Heart left ventricle (tissue), 13 donors: ENCODE measurements around the gene ANKH.

Experiments used
- POLR2A ChIP-seq, 2 donors: fragments of 450-650 bp; IDR thresholded peaks; one replicate each; pipeline ENCODE4 v1.6.1; 2017; ENCODE audit warnings: antibody characterized with exemption in 2 of 2, mild to moderate bottlenecking in 2 of 2, moderate library complexity in 2 of 2
- TF ChIP-seq, protein P1 (sequence below), 12 donors: fragments of 200-600 bp; sonication (generic) in 4 of 12; IDR thresholded peaks; one replicate each; pipeline versions ENCODE4 v1.5.0 to v1.8.0; 2018 to 2022; ENCODE audit warnings: antibody characterized with exemption in 12 of 12, mild to moderate bottlenecking in 5 of 12
- donor health status: ischemic (EF 13 %, LVEDD 7.1; RV severe dilation, severe dysfunction).
- donor health status: DM: no; HTN: yes; CAD: no.
- donor health status: DM: no; HTN: no; CAD: no.
- donor health status: ischemic (EF 25% LVEDD 6.9; RV normal size, moderate dysfunction).
- donor health status: ischemic (EF 25% LVEDD 5.7; RV mildly dilated, moderate dysfunction).
- donor health status: ischemic (EF 35%, LVEDD 5.7; RV mildly dilated, moderate dysfunction).
- donor health status: nonischemic (EF 11% LVEDD 7.7; RV severe dilation, severe dysfunction).
- donor health status: DM: yes; HTN: yes; CAD: no.
- donor health status: PGD.
- donor health status: ischemic (EF 29% LVEDD 5.4; RV normal size, mild dysfunction).
- donor health status: nonischemic (EF 23%, LVEDD 6.1; RV moderate dilation, normal function).

DNA sequence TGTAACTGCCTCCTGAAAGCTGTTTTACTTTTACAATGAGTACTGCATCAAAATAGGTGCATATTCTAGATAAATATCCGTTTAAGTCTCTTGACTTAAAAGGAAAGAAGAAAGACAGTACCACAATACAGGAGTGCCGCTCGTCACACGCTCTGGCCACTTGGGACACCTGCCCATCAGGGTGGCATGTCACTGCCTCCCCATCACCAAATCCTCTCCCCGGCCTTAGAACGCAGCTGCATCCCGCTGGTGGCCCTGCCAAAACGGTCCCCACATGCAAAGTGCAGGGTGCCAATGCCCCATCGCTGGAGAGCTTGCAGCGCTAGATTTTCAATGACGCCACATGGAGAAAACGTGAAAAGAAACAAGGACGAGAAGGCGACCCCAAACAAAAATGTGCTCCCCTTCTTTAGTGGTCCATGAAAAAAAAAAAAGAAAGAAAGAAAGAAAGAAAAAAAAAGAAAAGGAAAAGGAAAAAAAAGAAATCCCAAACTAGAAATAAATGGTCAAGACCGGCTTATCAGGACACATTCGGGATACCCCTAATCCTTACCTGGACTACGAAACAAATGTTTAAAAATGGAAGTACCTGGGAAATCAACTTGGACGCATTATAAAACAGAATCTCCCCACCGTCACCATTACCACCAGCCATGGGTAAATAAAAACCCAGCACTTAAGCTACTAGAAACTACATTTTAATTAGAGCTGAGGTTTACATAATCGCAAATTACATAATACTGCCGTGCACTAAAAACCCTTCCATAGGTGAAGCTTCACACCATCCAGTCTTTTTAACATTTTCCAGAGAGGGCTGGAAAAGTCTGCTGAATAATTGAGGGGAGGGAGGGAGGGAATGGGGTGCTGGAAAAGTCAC lies 1.0 kb downstream of the ANKH start:
- TF ChIP-seq, protein P1, sequence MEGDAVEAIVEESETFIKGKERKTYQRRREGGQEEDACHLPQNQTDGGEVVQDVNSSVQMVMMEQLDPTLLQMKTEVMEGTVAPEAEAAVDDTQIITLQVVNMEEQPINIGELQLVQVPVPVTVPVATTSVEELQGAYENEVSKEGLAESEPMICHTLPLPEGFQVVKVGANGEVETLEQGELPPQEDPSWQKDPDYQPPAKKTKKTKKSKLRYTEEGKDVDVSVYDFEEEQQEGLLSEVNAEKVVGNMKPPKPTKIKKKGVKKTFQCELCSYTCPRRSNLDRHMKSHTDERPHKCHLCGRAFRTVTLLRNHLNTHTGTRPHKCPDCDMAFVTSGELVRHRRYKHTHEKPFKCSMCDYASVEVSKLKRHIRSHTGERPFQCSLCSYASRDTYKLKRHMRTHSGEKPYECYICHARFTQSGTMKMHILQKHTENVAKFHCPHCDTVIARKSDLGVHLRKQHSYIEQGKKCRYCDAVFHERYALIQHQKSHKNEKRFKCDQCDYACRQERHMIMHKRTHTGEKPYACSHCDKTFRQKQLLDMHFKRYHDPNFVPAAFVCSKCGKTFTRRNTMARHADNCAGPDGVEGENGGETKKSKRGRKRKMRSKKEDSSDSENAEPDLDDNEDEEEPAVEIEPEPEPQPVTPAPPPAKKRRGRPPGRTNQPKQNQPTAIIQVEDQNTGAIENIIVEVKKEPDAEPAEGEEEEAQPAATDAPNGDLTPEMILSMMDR (IDR thresholded peaks at IDR 0.05) = peak in 2 of 12 donors; percentile 13 to 21
- TF ChIP-seq POLR2A (IDR thresholded peaks at IDR 0.05) = no peak
